GM21528 (cell line): ENCODE results near the gene LRP1.

ENCODE experiments used
- ATAC-seq: cut with Tn5 transposase; IDR thresholded peaks from one replicate; pipeline ENCODE4 v1.9.1; 2021; ENCODE audit warnings: mild to moderate bottlenecking, moderate library complexity; ENCODE audit not compliant: unreplicated experiment, low FRiP score

The LRP1 gene

GRCh38 chr12:57241402-57242310 is 113.4 kb downstream of the LRP1 start:
- ATAC-seq, result no peak

DNA sequence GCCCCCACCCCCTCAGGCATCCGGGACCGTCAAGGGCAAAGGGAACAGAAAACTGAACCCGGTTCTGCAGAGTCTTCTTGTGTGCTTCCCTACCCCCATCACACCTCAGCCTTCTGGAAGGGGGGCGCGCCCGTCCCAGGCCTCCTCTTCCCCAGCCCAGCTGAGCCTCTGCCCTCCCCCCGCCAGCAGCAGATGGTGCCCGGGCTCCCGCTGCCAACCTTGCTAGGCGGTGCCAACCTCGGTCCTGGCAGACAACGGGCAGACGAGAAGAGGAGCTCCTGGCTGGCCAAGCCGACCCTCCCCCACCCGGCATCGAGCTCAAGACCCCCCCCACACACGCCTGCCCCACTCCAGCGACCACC is 114.0 kb downstream of the LRP1 start:
- ATAC-seq, result no peak

GRCh38 chr12:57242691-57243454 is 114.6 kb downstream of the LRP1 start:
- ATAC-seq, result no peak

DNA sequence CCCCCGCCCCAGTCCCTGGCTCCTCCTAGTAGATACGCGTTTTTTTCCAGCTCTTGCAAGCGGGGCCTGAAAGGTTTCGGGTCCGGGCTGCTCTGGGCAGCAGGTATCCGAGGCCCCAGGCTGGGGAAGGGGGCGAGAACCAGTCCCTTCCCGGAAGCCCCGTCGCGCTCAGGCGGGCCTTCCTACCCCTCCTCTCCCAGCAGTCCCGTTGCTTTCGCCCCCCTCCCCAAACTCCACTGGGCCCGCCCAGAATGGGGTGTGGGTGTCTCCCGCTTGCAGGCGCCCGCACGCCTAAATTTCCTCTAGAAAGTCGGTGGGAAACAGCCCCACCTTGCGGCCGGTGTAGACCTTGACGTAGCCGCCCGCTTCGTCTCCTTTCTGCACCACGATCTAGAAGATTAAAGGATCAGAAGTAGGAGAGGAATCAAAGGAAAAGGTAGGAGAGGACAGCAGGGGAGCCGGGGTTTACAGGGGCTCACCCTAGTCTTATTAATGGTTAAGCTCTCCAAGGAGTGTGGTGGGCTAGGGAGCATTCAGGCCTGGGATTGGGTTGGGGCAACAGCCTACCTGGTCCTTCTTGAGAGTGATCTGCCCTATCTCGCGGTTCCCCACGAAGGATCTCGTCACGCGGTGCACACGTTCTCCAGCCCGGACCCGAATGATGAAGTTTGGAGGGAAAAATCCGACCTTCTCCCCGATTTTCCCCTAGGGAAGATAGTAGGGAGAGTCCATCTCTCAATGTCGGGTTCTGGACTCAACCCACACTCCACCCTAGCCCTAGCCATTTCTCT is 115.4 kb downstream of the LRP1 start:
- ATAC-seq, result no peak

DNA sequence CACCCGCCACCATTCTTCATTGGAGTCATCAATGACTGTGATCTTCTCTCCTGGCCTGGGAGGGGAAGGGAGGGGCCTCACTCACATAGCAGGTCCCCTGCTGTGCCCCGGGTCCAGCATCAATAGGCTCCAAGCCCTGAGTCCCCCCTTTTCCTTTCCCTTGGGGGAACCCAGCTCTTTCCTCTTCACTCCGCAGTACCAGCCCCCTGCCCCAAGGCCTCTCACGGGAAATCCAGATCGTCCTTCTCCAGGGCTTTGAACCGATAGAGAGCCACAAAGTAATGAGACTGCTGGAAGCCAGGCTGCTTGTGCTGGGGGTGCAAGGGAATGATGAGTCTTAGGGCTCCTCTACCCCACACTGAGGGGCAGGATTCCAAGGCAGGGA is 116.0 kb downstream of the LRP1 start:
- no peak for ATAC-seq

DNA sequence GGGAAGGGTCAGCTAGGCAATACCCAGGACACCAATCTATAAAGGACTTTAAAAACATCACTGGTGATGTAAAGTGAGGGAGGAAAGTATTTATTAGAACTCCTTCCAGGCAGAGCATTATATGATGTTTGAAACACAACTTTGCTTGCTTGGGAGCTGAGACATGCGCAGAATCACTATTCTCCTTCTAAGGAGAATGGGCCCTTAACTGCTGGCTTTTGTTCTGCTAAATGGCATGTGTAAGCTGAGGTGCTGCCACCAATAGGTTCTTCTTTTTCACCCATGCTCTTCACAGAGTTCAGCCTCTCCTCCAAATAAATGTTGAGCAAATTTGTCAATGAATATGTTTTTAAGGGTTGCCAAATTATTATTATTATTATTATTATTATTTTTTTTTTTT is 118.8 kb downstream of the LRP1 start:
- no peak for ATAC-seq

- no peak for ATAC-seq
Measured at GRCh38 chr12:57248934-57249742, 120.9 kb downstream of the LRP1 start.

- no peak for ATAC-seq
Measured at GRCh38 chr12:57250541-57250940, 122.3 kb downstream of the LRP1 start.

- ATAC-seq, result no peak
Measured at GRCh38 chr12:57250956-57251355, 122.7 kb downstream of the LRP1 start, which contains the start of gene STAC3. Gene STAC3, minus strand, starts transcription at chr12:57251187. Its CDS starts 1,551 bp downstream, at chr12:57249636.

GRCh38 chr12:57254506-57255280 is 126.4 kb downstream of the LRP1 start:
- no peak for ATAC-seq

DNA sequence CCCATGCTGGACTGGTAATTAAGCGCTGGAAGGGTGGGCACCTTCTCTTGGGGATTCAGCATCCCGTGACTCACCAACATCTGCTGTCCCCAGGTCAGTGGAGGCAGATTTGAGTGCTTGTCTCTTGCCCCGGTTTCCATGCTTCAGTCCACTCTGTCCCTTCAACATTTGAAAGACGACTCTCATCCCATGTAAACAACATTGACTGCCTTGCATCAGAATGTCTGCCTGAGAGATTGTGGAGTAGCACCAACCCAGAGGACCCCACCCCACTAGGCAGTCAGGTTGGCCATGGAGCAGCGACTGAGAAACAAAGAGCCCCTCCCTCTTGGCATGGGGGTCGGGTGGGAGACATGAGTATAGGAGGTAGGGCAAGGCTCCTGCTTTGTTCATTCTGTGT is 127.6 kb downstream of the LRP1 start:
- no peak for ATAC-seq

DNA sequence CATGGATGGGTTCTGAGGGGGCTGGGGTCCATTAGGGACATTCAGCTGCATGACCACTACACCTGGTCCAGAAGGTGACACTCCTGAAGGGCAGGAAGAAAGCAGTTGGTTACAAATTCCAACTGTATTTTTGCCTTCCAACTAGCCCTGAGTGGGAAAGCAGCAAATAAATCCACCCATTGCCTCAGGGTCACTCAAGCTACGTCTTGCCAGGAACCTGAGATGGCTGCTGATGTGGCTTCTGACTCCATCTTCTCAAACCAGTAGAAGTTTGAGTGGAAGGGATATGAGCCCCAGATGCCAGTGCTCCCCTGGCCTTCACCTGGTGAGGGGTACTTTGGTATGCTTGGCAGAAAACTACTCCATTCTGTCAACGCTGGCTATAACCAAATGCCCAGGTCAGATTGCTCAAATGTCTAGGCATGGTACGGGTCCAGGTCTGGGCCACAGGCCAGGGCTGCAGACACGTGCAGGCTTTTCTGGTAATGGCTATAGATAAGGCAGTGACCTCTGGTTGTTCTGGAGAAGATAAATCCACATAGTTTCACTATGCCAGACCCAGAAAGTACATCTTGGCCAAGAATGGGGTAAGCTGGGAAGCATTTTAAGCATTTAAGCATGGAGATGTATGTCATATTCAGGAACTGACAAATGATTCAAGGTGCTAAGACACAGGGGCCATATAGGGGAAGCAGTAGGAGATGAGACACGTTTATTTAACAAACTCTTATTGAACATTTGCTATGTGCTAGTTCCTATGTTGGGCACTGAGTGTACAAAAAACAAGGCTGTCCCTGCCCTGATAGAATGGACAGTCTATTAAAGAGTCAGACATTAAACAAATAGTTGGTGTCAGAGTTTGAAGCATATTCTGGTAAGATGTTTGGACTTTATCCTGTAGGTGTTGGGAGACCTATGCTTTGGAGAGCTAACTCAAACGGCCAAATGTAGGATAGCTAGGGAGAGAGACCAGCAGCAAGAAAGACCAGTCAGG is 131.0 kb downstream of the LRP1 start:
- no peak for ATAC-seq

GRCh38 chr12:57260366-57260765 is 132.1 kb downstream of the LRP1 start:
- ATAC-seq, result no peak

- ATAC-seq, result no peak
Measured at GRCh38 chr12:57261428-57261865, 133.2 kb downstream of the LRP1 start.

DNA sequence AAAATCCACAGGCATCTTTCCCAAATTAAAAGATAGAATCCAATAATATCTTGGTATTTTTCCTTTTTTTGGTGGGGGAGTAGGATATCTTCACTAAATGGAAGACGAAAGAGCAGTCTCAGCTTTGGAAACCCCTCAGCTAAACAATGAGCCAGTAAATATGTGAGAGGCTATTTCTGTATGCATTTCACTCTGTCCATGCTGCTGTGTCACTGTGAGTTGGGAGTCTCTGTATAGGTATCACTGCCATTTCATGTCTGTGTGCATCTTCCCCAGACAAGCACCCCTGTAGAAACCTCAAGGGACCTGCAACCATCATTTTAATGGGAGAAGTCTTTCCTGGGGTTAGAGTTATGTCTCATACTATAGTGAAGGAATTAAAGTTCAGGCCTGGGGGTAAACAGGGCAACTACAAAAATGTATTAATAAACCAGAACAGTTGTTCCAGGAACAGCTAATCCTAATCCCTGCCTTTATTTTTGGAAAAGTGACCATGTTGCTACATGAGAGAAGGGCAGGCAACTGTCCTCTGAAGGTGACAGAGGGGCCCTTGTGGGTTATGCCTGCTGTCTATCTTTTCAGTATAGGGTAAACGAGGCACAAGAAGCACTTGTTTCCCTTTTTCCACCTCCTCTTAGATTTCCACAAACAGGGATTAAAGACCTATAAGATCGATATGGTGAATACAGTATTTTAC is 134.0 kb downstream of the LRP1 start:
- ATAC-seq, result no peak
